Measurements from ENCODE around the gene RNMT. TPM values are rescaled to one million over a fixed set of nuclear protein-coding genes. Genes with fewer than 3 reads are reported as not detected.

The RNMT gene
- total and polyA plus RNA-seq, 2 experiments from 2014 or later, result 40.7 to 188 TPM

- Histone ChIP-seq H3K4me3 (no peak overlapping the region), H3F3A (replicated peaks; ENCODE audit: low read depth) (no peaks in the 10 kb centered on the region), H3K4me2 (no peak overlapping the region), H3K9me2 (ENCODE audit: insufficient read depth) (no peaks in the 10 kb centered on the region), H3K27me3 (ENCODE audit: insufficient read depth) (no peaks in the 10 kb centered on the region), H3K4me1 (ENCODE audit: insufficient read depth) (no peaks in the 10 kb centered on the region), H4K20me1 (replicated peaks; ENCODE audit: insufficient read depth) (no peaks in the 10 kb centered on the region), H3K36me3 (ENCODE audit: insufficient read depth) (peaks cover 30% of the 10 kb centered on the region), H3K79me2 (replicated peaks; ENCODE audit: insufficient read depth) (no peaks in the 10 kb centered on the region), H3K27ac (ENCODE audit: low read depth) (no peak overlapping the region), H2AFZ (no peak overlapping the region)
- Mint-ChIP-seq H3K27me3 (ENCODE audit: insufficient read depth, low read depth, poor library complexity) (no peaks in the 10 kb centered on the region), H3K4me1 (no peaks in the 10 kb centered on the region), H3K4me3 (no peak overlapping the region), H3K9me3 (no peaks in the 10 kb centered on the region), H3K36me3 (ENCODE audit: low read depth) (peaks cover 60% of the 10 kb centered on the region), H3K27ac (no peak overlapping the region)
- ATAC-seq, result no peak
- no peak for TF ChIP-seq ZNF331 (CRISPR knock-in tag; IDR thresholded peaks at IDR 0.05; ENCODE audit: low read depth)
- TF ChIP-seq POLR2AphosphoS5 (IDR thresholded peaks at IDR 0.05; ENCODE audit: low read depth), result no peak
- TF ChIP-seq EZH2 (IDR thresholded peaks at IDR 0.05; ENCODE audit: low read depth, unreplicated experiment), result no peak
- no peak for TF ChIP-seq REST (IDR thresholded peaks at IDR 0.05; ENCODE audit: unreplicated experiment)
- no peak for TF ChIP-seq EZH2phosphoT487 (IDR thresholded peaks at IDR 0.05; ENCODE audit: unreplicated experiment)
- TF ChIP-seq ZNF114 (CRISPR knock-in tag; IDR thresholded peaks at IDR 0.05), result no peak
- TF ChIP-seq NANOG (IDR thresholded peaks at IDR 0.05; ENCODE audit: borderline replicate concordance), result no peak
- no peak for TF ChIP-seq ETS1 (IDR thresholded peaks at IDR 0.05)
- TF ChIP-seq CREB1 (CRISPR knock-in tag; IDR thresholded peaks at IDR 0.05; ENCODE audit: low read depth), result no peak
- no peak for DNase-seq (ENCODE audit: low spot score)
These were observed 29.8 kb downstream of the RNMT start for GRCh38 chr18:13756261-13756660.

GRCh38 chr18:13756671-13757070 lies 30.2 kb downstream of the RNMT start:
- Mint-ChIP-seq H3K9me3 (no peaks in the 10 kb centered on the region), H3K4me3 (no peak overlapping the region), H3K4me1 (no peaks in the 10 kb centered on the region), H3K36me3 (ENCODE audit: low read depth) (peaks cover 59% of the 10 kb centered on the region), H3K27ac (no peak overlapping the region), H3K27me3 (ENCODE audit: insufficient read depth, low read depth, poor library complexity) (no peaks in the 10 kb centered on the region)
- no peaks in the 10 kb centered on the region for H4K20me1 ChIP-seq (replicated peaks; ENCODE audit: insufficient read depth)
- no peak overlapping the region for H3K27ac ChIP-seq (ENCODE audit: low read depth)
- no peak overlapping the region for H3K4me3 ChIP-seq
- no peak for ATAC-seq
- H3K36me3 ChIP-seq (ENCODE audit: insufficient read depth), result peaks cover 30% of the 10 kb centered on the region
- H3K4me2 ChIP-seq, result no peak overlapping the region
- no peak overlapping the region for H2AFZ ChIP-seq
- no peaks in the 10 kb centered on the region for H3F3A ChIP-seq (replicated peaks; ENCODE audit: low read depth)
- no peaks in the 10 kb centered on the region for H3K27me3 ChIP-seq (ENCODE audit: insufficient read depth)
- H3K9me2 ChIP-seq (ENCODE audit: insufficient read depth), result no peaks in the 10 kb centered on the region
- no peaks in the 10 kb centered on the region for H3K79me2 ChIP-seq (replicated peaks; ENCODE audit: insufficient read depth)
- H3K4me1 ChIP-seq (ENCODE audit: insufficient read depth), result no peaks in the 10 kb centered on the region
- DNase-seq (ENCODE audit: low spot score), result no peak
- no peak for TF ChIP-seq JUNB (IDR thresholded peaks at IDR 0.05; ENCODE audit: unreplicated experiment)
- TF ChIP-seq ZNF114 (CRISPR knock-in tag; IDR thresholded peaks at IDR 0.05), result no peak
- no peak for TF ChIP-seq EZH2 (IDR thresholded peaks at IDR 0.05; ENCODE audit: low read depth, unreplicated experiment)
- TF ChIP-seq ZNF462 (CRISPR knock-in tag; IDR thresholded peaks at IDR 0.05), result no peak
- TF ChIP-seq NANOG (IDR thresholded peaks at IDR 0.05; ENCODE audit: borderline replicate concordance), result no peak
- no peak for TF ChIP-seq CREB1 (CRISPR knock-in tag; IDR thresholded peaks at IDR 0.05; ENCODE audit: low read depth)
- no peak for TF ChIP-seq STAT1 (IDR thresholded peaks at IDR 0.05; ENCODE audit: unreplicated experiment)
- no peak for TF ChIP-seq EZH2phosphoT487 (IDR thresholded peaks at IDR 0.05; ENCODE audit: unreplicated experiment)
